GM12878 (cell line): ENCODE measurements around the gene WIPF1. TPM values are rescaled to one million over a fixed set of nuclear protein-coding genes. Genes with fewer than 3 reads are reported as not detected.

Experiments
- ATAC-seq: fragments of 200-7000 bp; cut with Tn5 transposase; 3 replicates; pipeline ENCODE4 v1.9.1; 2020; ENCODE audit warnings: mild to moderate bottlenecking, moderate library complexity
- BruUV-seq: library from RNA; stranded (reverse); fragments of 400-500 nt; replicated peaks from 2 replicates; lab custom pipeline; 2021; lab: Mats Ljungman, UMichigan
- CTCF ChIA-PET: fragments of 300-600 bp; sonication (Branson Sonifier 250); formaldehyde crosslinking; extraction: SDS; loops from one replicate; lab custom pipeline; 2021; ENCODE audit warnings: inconsistent platforms; lab: Yijun Ruan, JAX
- POLR2A ChIA-PET: fragments of 350-600 bp; formaldehyde crosslinking; extraction: SDS; loops from one replicate; lab custom pipeline; 2021; ENCODE audit warnings: inconsistent platforms; lab: Charles Lee
- RAD21 ChIA-PET: fragments of 300-600 bp; sonication (Branson Sonifier 250); formaldehyde crosslinking; loops from one replicate; lab custom pipeline; 2023; ENCODE audit warnings: antibody characterized with exemption; ENCODE audit not compliant: unreplicated experiment; lab: Charles Lee
- SMC1A ChIA-PET: fragments of 300-600 bp; sonication (Branson Sonifier 250); formaldehyde crosslinking; loops from one replicate; lab custom pipeline; 2023; ENCODE audit not compliant: unreplicated experiment, uncharacterized antibody; lab: Charles Lee
- DNase-seq: peaks from one replicate; pipeline ENCODE4 v3.0.0-alpha.2; 2011; ENCODE audit warnings: low read depth, low spot score
- FAIRE-seq: peaks from 3 replicates; lab custom pipeline; 2011; peaks lifted over from hg19 to GRCh38; lab: Jason Lieb, UNC
- H2AFZ ChIP-seq: 2 replicates; pipeline ENCODE4 v1.6.0; 2011; ENCODE audit warnings: low read depth, low read length, control low read depth; ENCODE audit not compliant: control insufficient read depth
- H3K27ac ChIP-seq: 2 replicates; pipeline ENCODE4 v1.5.1; 2011; ENCODE audit warnings: control low read depth; ENCODE audit not compliant: control insufficient read depth, insufficient read depth
- H3K27me3 ChIP-seq, 2 experiments: replicated peaks in 1 of 2; 2 replicates each; pipeline versions ENCODE4 v1.6.0 to v1.6.1; 2011; ENCODE audit warnings: low read length in 1 of 2; ENCODE audit not compliant: control insufficient read depth in 2 of 2, insufficient read depth in 2 of 2
- H3K36me3 ChIP-seq, 2 experiments: 2 replicates each; pipeline ENCODE4 v1.5.1; 2011; ENCODE audit warnings: low read length in 1 of 2; ENCODE audit not compliant: control insufficient read depth in 2 of 2, insufficient read depth in 2 of 2
- H3K4me1 ChIP-seq: 2 replicates; pipeline ENCODE4 v1.6.1; 2011; ENCODE audit warnings: mild to moderate bottlenecking, low read length, moderate library complexity, mixed read lengths; ENCODE audit not compliant: control insufficient read depth, insufficient read depth
- H3K4me2 ChIP-seq: 2 replicates; pipeline ENCODE4 v1.6.0; 2011; ENCODE audit warnings: control low read depth; ENCODE audit not compliant: control insufficient read depth, insufficient read depth
- H3K4me3 ChIP-seq: fragments of 200-600 bp; sonication (generic); 2 replicates; pipeline ENCODE4 v1.5.1; 2016
- H3K79me2 ChIP-seq: 2 replicates; pipeline ENCODE4 v1.6.0; 2011; ENCODE audit warnings: low read length; ENCODE audit not compliant: control insufficient read depth, insufficient read depth
- H3K9ac ChIP-seq: 2 replicates; pipeline ENCODE4 v1.8.0; 2011; ENCODE audit warnings: low read length, control low read depth, mixed read lengths; ENCODE audit not compliant: control insufficient read depth, insufficient read depth
- H3K9me3 ChIP-seq: replicated peaks from 3 replicates; pipeline ENCODE4 v1.5.1; 2011; ENCODE audit warnings: mild to moderate bottlenecking, low read length; ENCODE audit not compliant: control insufficient read depth, insufficient read depth
- H4K20me1 ChIP-seq: 2 replicates; pipeline ENCODE4 v1.6.0; 2011; ENCODE audit not compliant: control insufficient read depth, insufficient read depth
- BMI1 ChIP-seq: fragments of 450-650 bp; IDR thresholded peaks from 2 replicates; pipeline ENCODE4 v1.6.1; 2016; ENCODE audit warnings: mild to moderate bottlenecking, moderate library complexity, borderline replicate concordance
- CBFB ChIP-seq: IDR thresholded peaks from 2 replicates; pipeline ENCODE4 v1.6.1; 2016; ENCODE audit warnings: antibody characterized with exemption, low read depth
- CHD1 ChIP-seq: IDR thresholded peaks from 2 replicates; pipeline ENCODE4 v1.6.1; 2012; ENCODE audit warnings: low read depth, low read length, improper control_type of control experiment
- HCFC1 ChIP-seq: fragments of 150-350 bp; IDR thresholded peaks from 2 replicates; pipeline ENCODE4 v1.6.1; 2014; ENCODE audit warnings: low read length
- HDAC6 ChIP-seq: fragments of 200-600 bp; sonication (generic); IDR thresholded peaks from one replicate; pipeline ENCODE4 v1.8.0; 2017; ENCODE audit warnings: antibody characterized with exemption; ENCODE audit not compliant: unreplicated experiment
- IRF4 ChIP-seq: IDR thresholded peaks from 2 replicates; pipeline ENCODE4 v1.6.1; 2011; ENCODE audit warnings: low read depth, low read length
- KLF5 ChIP-seq: fragments of 450-650 bp; IDR thresholded peaks from 2 replicates; pipeline ENCODE4 v1.6.1; 2014; ENCODE audit warnings: mild to moderate bottlenecking; ENCODE audit not compliant: partially characterized antibody
- NR2F1 ChIP-seq: fragments of 450-650 bp; conservative IDR thresholded peaks from 2 replicates; pipeline ENCODE4 v1.6.1; 2017; ENCODE audit warnings: mild to moderate bottlenecking
- RAD51 ChIP-seq: fragments of 450-650 bp; IDR thresholded peaks from 2 replicates; pipeline ENCODE4 v1.6.1; 2016; ENCODE audit warnings: moderate library complexity, mild to moderate bottlenecking, inconsistent platforms
- SMARCA5 ChIP-seq: fragments of 450-650 bp; IDR thresholded peaks from 2 replicates; pipeline ENCODE4 v1.6.1; 2017; ENCODE audit warnings: mild to moderate bottlenecking
- STAT3 ChIP-seq: IDR thresholded peaks from 2 replicates; pipeline ENCODE4 v1.6.1; 2011; ENCODE audit warnings: low read depth, low read length, improper control_type of control experiment
- SUPT20H ChIP-seq: IDR thresholded peaks from 2 replicates; pipeline ENCODE4 v1.6.1; 2011; ENCODE audit warnings: low read depth, mild to moderate bottlenecking, low read length, moderate library complexity, borderline replicate concordance; ENCODE audit not compliant: control insufficient read depth
- ZNF217 ChIP-seq: fragments of 450-650 bp; IDR thresholded peaks from 2 replicates; pipeline ENCODE4 v1.6.1; 2017; ENCODE audit warnings: antibody characterized with exemption, mild to moderate bottlenecking
- WGBS: methylation state at CpG from one replicate; pipeline ENCODE4 v1.1.6; 2016; ENCODE audit warnings: low lambda C conversion rate; ENCODE audit not compliant: insufficient replicate concordance, insufficient coverage; ENCODE audit errors: missing lambda C conversion rate; 5-methylcytosine and 5-hydroxymethylcytosine counted together
- in situ Hi-C: fragments of 300-500 bp; cut with MboI; formaldehyde crosslinking; loops from 9 replicates; pipeline ENCODE4 v1.14.3; 2018; ENCODE audit warnings: mixed read lengths
- intact Hi-C: fragments of 100-400 bp; cut with micrococcal nuclease; formaldehyde crosslinking; loops from one replicate; pipeline ENCODE4 v1.14.2; 2022; ENCODE audit not compliant: unreplicated experiment
- polyA plus RNA-seq, 11 experiments: library from polyadenylated mRNA; depleted of rRNA in 4 of 11; unstranded in 6 of 11; stranded (reverse) in 5 of 11; fragments of >200 nt; fragmentation: Nextera tagmentation in 4 of 11; fragmentation: Illumina TruSeq in 1 of 11; extraction: Ambion mirVana in 4 of 11; extraction: Trizol in 1 of 11; gene quantifications; 1 replicate in 1 of 11; 2 replicates in 10 of 11; pipeline versions ENCODE4 v1.2.1 to v1.2.3, GENCODE V29; 2011 to 2016; ENCODE audit warnings: inconsistent platforms in 2 of 11, missing spikeins in 2 of 11, low read depth in 1 of 11
- total RNA-seq, 4 experiments: library from RNA; depleted of rRNA in 3 of 4; stranded (reverse); fragments of >200 nt in 3 of 4; fragmentation: Illumina TruSeq in 1 of 4; extraction: Trizol in 1 of 4; gene quantifications; 2 replicates each; pipeline versions ENCODE4 v1.2.1 to v1.2.3, GENCODE V29; 2013 to 2021
- TF ChIP-seq, protein P1 (sequence below): fragments of 450-650 bp; IDR thresholded peaks from 2 replicates; pipeline ENCODE4 v1.6.1; 2017; ENCODE audit warnings: mild to moderate bottlenecking
- TF ChIP-seq, protein P2 (sequence below): IDR thresholded peaks from 2 replicates; pipeline ENCODE4 v1.6.1; 2012; ENCODE audit warnings: low read length, inconsistent platforms
- TF ChIP-seq, protein P3 (sequence below): IDR thresholded peaks from 2 replicates; pipeline ENCODE4 v1.6.1; 2012; ENCODE audit warnings: low read depth, low read length, improper control_type of control experiment
- TF ChIP-seq, protein P4 (sequence below): IDR thresholded peaks from 2 replicates; pipeline ENCODE4 v1.6.1; 2011; ENCODE audit warnings: borderline replicate concordance, low read depth, mild to moderate bottlenecking, moderate library complexity, low read length; ENCODE audit not compliant: insufficient read depth, poor library complexity, severe bottlenecking

Gene WIPF1
- total and polyA plus RNA-seq, 10 of the 15 experiments (the other 5 are each of a cell fraction or from before 2014, with no cell fraction given): 23.1 to 188 (median 68.9) TPM

DNA sequence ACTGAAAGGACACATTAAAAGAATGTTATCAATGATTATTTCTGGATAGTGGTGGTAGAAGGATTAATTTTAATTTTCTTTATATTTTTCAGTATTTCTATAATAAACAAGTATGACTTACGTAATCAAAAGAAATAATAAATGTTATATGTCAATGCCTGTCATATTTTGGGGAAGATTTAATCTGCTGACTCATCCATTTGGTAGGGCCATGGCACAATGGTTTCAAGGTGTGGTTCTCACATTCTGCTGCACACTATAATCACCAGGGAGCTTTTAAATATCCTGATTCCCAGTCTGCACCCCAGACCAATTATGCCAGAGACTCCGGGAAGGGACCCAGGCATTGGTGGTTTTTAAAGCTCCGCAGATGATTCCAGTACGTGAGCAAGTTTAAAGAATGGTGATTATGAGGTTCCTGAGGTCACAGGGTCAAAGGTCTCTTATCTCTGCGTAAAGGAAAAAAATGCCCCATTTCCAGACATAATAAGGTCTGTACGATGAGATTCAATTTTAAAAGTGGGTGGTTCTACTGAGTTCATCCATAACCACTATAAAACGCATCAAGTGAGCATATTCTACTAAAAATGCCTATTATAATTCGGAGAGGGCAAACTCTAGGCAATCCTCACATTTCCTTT lies 27.2 kb downstream of the WIPF1 start:
- no peaks in the 10 kb centered on the region; the same call in 1 of the 2 replicates for H3K79me2 ChIP-seq
- H3K4me2 ChIP-seq: no peak overlapping the region
- TF ChIP-seq RAD51: no peak
- no peak for TF ChIP-seq CBFB
- TF ChIP-seq NR2F1: no peak
- TF ChIP-seq ZNF217: no peak
- TF ChIP-seq, protein P1, sequence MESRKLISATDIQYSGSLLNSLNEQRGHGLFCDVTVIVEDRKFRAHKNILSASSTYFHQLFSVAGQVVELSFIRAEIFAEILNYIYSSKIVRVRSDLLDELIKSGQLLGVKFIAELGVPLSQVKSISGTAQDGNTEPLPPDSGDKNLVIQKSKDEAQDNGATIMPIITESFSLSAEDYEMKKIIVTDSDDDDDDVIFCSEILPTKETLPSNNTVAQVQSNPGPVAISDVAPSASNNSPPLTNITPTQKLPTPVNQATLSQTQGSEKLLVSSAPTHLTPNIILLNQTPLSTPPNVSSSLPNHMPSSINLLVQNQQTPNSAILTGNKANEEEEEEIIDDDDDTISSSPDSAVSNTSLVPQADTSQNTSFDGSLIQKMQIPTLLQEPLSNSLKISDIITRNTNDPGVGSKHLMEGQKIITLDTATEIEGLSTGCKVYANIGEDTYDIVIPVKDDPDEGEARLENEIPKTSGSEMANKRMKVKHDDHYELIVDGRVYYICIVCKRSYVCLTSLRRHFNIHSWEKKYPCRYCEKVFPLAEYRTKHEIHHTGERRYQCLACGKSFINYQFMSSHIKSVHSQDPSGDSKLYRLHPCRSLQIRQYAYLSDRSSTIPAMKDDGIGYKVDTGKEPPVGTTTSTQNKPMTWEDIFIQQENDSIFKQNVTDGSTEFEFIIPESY: no peak
- TF ChIP-seq SMARCA5: no peak
- TF ChIP-seq STAT3: no peak
- TF ChIP-seq HCFC1: no peak
- TF ChIP-seq, protein P2, sequence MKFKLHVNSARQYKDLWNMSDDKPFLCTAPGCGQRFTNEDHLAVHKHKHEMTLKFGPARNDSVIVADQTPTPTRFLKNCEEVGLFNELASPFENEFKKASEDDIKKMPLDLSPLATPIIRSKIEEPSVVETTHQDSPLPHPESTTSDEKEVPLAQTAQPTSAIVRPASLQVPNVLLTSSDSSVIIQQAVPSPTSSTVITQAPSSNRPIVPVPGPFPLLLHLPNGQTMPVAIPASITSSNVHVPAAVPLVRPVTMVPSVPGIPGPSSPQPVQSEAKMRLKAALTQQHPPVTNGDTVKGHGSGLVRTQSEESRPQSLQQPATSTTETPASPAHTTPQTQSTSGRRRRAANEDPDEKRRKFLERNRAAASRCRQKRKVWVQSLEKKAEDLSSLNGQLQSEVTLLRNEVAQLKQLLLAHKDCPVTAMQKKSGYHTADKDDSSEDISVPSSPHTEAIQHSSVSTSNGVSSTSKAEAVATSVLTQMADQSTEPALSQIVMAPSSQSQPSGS: no peak
- TF ChIP-seq, protein P3, sequence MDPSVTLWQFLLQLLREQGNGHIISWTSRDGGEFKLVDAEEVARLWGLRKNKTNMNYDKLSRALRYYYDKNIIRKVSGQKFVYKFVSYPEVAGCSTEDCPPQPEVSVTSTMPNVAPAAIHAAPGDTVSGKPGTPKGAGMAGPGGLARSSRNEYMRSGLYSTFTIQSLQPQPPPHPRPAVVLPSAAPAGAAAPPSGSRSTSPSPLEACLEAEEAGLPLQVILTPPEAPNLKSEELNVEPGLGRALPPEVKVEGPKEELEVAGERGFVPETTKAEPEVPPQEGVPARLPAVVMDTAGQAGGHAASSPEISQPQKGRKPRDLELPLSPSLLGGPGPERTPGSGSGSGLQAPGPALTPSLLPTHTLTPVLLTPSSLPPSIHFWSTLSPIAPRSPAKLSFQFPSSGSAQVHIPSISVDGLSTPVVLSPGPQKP: no peak
- TF ChIP-seq SUPT20H: no peak
- TF ChIP-seq KLF5: no peak
- no peak for TF ChIP-seq BMI1
- TF ChIP-seq IRF4: no peak
- TF ChIP-seq, protein P4, sequence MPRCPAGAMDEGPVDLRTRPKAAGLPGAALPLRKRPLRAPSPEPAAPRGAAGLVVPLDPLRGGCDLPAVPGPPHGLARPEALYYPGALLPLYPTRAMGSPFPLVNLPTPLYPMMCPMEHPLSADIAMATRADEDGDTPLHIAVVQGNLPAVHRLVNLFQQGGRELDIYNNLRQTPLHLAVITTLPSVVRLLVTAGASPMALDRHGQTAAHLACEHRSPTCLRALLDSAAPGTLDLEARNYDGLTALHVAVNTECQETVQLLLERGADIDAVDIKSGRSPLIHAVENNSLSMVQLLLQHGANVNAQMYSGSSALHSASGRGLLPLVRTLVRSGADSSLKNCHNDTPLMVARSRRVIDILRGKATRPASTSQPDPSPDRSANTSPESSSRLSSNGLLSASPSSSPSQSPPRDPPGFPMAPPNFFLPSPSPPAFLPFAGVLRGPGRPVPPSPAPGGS: no peak
- TF ChIP-seq HDAC6: no peak
- TF ChIP-seq CHD1: no peak
- ATAC-seq: no peak
- in situ Hi-C loops (no loop called here), intact Hi-C loops (no loop called here)
- no TSS peak for BruUV-seq
- no peak overlapping the region for H3K4me3 ChIP-seq
- peaks cover 5% of the 10 kb centered on the region; the same call in 1 of the 2 replicates for H3K4me1 ChIP-seq
- ChIA-PET RAD21 (interaction anchor here (1.4 kb wide), 1 partner anchor 45 kb away, joined by 3 read pairs; no protein-coding TSS in a partner anchor), POLR2A (no interaction called here), CTCF (interaction anchor here (0.5 to 2.3 kb wide), 5 partner anchors 10 to 118 kb away, joined by 3 to 9 read pairs (median 3); no protein-coding TSS in a partner anchor), SMC1A (interaction anchor here (0.7 to 1.7 kb wide), 4 partner anchors 10 to 117 kb away, joined by 3 to 5 read pairs (median 3); no protein-coding TSS in a partner anchor)
- no peak overlapping the region for H2AFZ ChIP-seq
- H3K9ac ChIP-seq: no peak overlapping the region
- no peaks in the 10 kb centered on the region; the same call in 1 of the 2 replicates for H4K20me1 ChIP-seq
- no peaks in the 10 kb centered on the region for H3K9me3 ChIP-seq
- WGBS: 92% methylated on average over 8 of the region's 8 CpGs
- peaks cover 27 to 53% of the 10 kb centered on the region in 2 experiments for H3K36me3 ChIP-seq
- H3K27me3 ChIP-seq: no peaks in the 10 kb centered on the region
- no peak for DNase-seq
- H3K27ac ChIP-seq: no peak overlapping the region
- FAIRE-seq: no peak
